Hepatocyte (in vitro differentiated cells): Measurements from ENCODE around the gene PISD.

Experiments used
- EZH2 ChIP-seq: fragments of 200-600 bp; sonication (generic); IDR thresholded peaks from 2 replicates; pipeline ENCODE4 v1.6.1; 2016; ENCODE audit warnings: antibody characterized with exemption, mild to moderate bottlenecking, borderline replicate concordance
- TF ChIP-seq, protein P1 (sequence below): fragments of 200-600 bp; sonication (generic); IDR thresholded peaks from 2 replicates; pipeline ENCODE4 v1.5.1; 2016; ENCODE audit warnings: antibody characterized with exemption, mild to moderate bottlenecking; ENCODE audit not compliant: poor library complexity

DNA sequence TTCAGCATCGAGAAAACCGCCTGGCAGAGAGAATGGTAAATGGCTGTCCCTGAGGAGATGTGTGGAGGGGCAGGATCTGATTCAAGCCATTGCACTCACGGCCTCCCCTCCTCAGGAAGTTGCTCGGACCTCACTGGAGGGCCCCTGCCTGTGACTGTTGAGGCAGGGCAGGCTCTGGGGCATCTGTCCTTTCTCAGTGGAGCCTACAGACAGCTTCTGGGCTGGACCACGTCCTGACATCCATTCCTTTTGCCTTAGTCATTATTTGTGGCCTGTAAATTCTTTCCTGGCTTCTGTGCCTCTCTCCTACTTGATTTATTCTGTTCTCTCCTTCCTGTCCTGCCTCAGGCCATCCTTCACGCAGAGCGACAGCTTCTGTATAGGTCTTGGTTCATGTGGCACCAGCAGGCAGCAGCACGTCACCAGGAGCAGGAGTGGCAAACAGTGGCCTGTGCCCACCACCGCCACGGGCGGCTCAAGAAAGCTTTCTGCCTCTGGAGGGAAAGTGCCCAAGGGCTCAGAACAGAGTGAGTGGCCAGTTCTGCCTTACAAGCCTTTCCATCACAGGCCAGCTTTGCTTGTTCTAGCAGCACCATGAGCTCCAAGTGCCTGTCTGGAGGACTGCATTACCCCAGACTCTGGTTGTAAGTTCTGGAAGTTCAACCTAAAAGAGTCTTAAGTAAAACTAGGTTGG, 59.6 kb downstream of the PISD start:
- TF ChIP-seq, protein P1, sequence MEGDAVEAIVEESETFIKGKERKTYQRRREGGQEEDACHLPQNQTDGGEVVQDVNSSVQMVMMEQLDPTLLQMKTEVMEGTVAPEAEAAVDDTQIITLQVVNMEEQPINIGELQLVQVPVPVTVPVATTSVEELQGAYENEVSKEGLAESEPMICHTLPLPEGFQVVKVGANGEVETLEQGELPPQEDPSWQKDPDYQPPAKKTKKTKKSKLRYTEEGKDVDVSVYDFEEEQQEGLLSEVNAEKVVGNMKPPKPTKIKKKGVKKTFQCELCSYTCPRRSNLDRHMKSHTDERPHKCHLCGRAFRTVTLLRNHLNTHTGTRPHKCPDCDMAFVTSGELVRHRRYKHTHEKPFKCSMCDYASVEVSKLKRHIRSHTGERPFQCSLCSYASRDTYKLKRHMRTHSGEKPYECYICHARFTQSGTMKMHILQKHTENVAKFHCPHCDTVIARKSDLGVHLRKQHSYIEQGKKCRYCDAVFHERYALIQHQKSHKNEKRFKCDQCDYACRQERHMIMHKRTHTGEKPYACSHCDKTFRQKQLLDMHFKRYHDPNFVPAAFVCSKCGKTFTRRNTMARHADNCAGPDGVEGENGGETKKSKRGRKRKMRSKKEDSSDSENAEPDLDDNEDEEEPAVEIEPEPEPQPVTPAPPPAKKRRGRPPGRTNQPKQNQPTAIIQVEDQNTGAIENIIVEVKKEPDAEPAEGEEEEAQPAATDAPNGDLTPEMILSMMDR: no peak
- no peak for TF ChIP-seq EZH2
